HG02973 (cell line): ENCODE results near the gene RAE1.
A peak's percentile ranks its signal among the peaks of the same experiment; 100 is the strongest.

Source experiments
- ATAC-seq: cut with Tn5 transposase; IDR thresholded peaks from one replicate; pipeline ENCODE4 v1.9.1; 2021; ENCODE audit warnings: moderate library complexity; ENCODE audit not compliant: unreplicated experiment

Gene RAE1

GRCh38 chr20:57398901-57399535, 48.0 kb downstream of the RAE1 start:
- ATAC-seq: no peak

- peak; percentile 25 for ATAC-seq
Measured at GRCh38 chr20:57399587-57400155, 48.6 kb downstream of the RAE1 start.

GRCh38 chr20:57400231-57400701, 49.2 kb downstream of the RAE1 start:
- no peak for ATAC-seq

- no peak for ATAC-seq
Measured at GRCh38 chr20:57400821-57401564, 49.9 kb downstream of the RAE1 start.

- no peak for ATAC-seq
Measured at GRCh38 chr20:57401565-57401918, 50.5 kb downstream of the RAE1 start.

GRCh38 chr20:57402206-57403125, 51.4 kb downstream of the RAE1 start:
- no peak for ATAC-seq

GRCh38 chr20:57403216-57403615, 52.2 kb downstream of the RAE1 start:
- no peak for ATAC-seq

- no peak for ATAC-seq
Measured at GRCh38 chr20:57404006-57404405, 53.0 kb downstream of the RAE1 start.

- ATAC-seq: no peak
Measured at GRCh38 chr20:57404419-57405072, 53.5 kb downstream of the RAE1 start.

- ATAC-seq: no peak
Measured at GRCh38 chr20:57405236-57406016, 54.4 kb downstream of the RAE1 start.

- ATAC-seq: no peak
Measured at GRCh38 chr20:57407541-57407956, 56.5 kb downstream of the RAE1 start.

- no peak for ATAC-seq
Measured at GRCh38 chr20:57408131-57408530, 57.1 kb downstream of the RAE1 start.

GRCh38 chr20:57408536-57409233, 57.6 kb downstream of the RAE1 start:
- ATAC-seq: no peak

- no peak for ATAC-seq
Measured at GRCh38 chr20:57409316-57409671, 58.2 kb downstream of the RAE1 start.

- ATAC-seq: no peak
Measured at GRCh38 chr20:57409672-57410397, 58.8 kb downstream of the RAE1 start.

- no peak for ATAC-seq
Measured at GRCh38 chr20:57410398-57410920, 59.4 kb downstream of the RAE1 start.

- no peak for ATAC-seq
Measured at GRCh38 chr20:57410924-57411323, 59.9 kb downstream of the RAE1 start.
